GM04503 (cell line): ENCODE measurements around the gene INMT.
A peak's percentile ranks its signal among the peaks of the same experiment; 100 is the strongest.

Source experiments
- DNase-seq: peaks from one replicate; pipeline ENCODE4 v3.0.0-alpha.2; 2012; ENCODE audit warnings: low read depth

The INMT gene

GRCh38 chr7:30728591-30729100 is 23.3 kb upstream of the INMT start:
- no peak for DNase-seq

GRCh38 chr7:30729642-30730041 is 22.3 kb upstream of the INMT start:
- no peak for DNase-seq

- DNase-seq: no peak
These were observed 21.8 kb upstream of the INMT start for GRCh38 chr7:30730097-30730496.

- no peak for DNase-seq
These were observed 20.9 kb upstream of the INMT start for GRCh38 chr7:30730996-30731395.

- DNase-seq: no peak
These were observed 20.4 kb upstream of the INMT start for GRCh38 chr7:30731581-30731980.

- no peak for DNase-seq
These were observed 19.3 kb upstream of the INMT start for GRCh38 chr7:30732606-30733005.

GRCh38 chr7:30733216-30733615 is 18.7 kb upstream of the INMT start:
- DNase-seq: no peak

GRCh38 chr7:30733691-30734090 is 18.2 kb upstream of the INMT start:
- no peak for DNase-seq

- DNase-seq: no peak
These were observed 17.4 kb upstream of the INMT start for GRCh38 chr7:30734497-30734896.

- DNase-seq: no peak
These were observed 16.3 kb upstream of the INMT start for GRCh38 chr7:30735631-30736030.

GRCh38 chr7:30736291-30736690 is 15.6 kb upstream of the INMT start:
- no peak for DNase-seq

GRCh38 chr7:30738026-30738915 is 13.7 kb upstream of the INMT start:
- DNase-seq: no peak

- no peak for DNase-seq
These were observed 12.2 kb upstream of the INMT start for GRCh38 chr7:30739691-30740090.

- no peak for DNase-seq
These were observed 11.3 kb upstream of the INMT start for GRCh38 chr7:30740417-30741181.

GRCh38 chr7:30741289-30741688 is 10.6 kb upstream of the INMT start:
- no peak for DNase-seq

GRCh38 chr7:30743371-30744074 is 8.4 kb upstream of the INMT start:
- DNase-seq: no peak

- no peak for DNase-seq
These were observed 7.9 kb upstream of the INMT start for GRCh38 chr7:30744075-30744417.

- no peak for DNase-seq
These were observed 6.5 kb upstream of the INMT start for GRCh38 chr7:30745261-30745941.

GRCh38 chr7:30750010-30750409 is 1.9 kb upstream of the INMT start:
- DNase-seq: no peak

GRCh38 chr7:30750683-30751650 is 968 bp upstream of the INMT start:
- peak; percentile 93 for DNase-seq

- no peak for DNase-seq
These were observed 549 bp downstream of the INMT start for GRCh38 chr7:30752484-30752883.
